ENCODE data around the gene GUCD1.

DNA sequence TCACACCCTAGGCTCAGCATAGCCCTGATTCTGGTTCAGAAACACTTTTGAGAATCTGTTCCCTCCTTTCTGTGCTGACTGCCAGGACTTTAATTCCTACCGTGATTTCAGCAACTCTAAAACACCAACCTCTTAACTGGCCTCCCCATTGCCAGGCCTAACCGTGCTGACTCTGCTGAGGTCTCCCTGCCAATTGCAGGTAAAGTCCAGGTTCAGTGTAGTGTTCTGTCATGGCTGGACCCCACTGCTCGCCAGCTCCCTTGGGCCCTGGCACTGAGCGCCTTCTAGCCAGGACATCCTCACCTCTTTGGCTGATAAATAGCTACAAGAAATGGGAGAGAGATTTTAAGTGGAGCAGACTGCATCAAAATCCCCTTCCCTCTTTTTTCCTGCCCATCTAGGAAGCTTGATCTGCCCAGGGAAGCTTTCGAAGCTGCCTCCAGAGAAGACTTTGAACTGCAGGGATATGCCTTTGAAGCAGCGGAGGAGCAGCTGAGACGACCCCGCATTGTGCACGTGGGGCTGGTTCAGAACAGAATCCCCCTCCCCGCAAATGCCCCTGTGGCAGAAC lies 55.1 kb downstream of the GUCD1 start:
- TF ChIP-seq, protein P1, sequence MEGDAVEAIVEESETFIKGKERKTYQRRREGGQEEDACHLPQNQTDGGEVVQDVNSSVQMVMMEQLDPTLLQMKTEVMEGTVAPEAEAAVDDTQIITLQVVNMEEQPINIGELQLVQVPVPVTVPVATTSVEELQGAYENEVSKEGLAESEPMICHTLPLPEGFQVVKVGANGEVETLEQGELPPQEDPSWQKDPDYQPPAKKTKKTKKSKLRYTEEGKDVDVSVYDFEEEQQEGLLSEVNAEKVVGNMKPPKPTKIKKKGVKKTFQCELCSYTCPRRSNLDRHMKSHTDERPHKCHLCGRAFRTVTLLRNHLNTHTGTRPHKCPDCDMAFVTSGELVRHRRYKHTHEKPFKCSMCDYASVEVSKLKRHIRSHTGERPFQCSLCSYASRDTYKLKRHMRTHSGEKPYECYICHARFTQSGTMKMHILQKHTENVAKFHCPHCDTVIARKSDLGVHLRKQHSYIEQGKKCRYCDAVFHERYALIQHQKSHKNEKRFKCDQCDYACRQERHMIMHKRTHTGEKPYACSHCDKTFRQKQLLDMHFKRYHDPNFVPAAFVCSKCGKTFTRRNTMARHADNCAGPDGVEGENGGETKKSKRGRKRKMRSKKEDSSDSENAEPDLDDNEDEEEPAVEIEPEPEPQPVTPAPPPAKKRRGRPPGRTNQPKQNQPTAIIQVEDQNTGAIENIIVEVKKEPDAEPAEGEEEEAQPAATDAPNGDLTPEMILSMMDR (IDR thresholded peaks at IDR 0.05; ENCODE audit: insufficient read depth, low read length, poor library complexity, severe bottlenecking), result no peak
- TF ChIP-seq EZH2phosphoT487 (conservative IDR thresholded peaks at IDR 0.05; ENCODE audit: low read length), result no peak

Measured in SU-DHL-6 (cell line).